Right atrium auricular region (tissue), 2 donors: ENCODE results near the gene SCYL2. TPM values are rescaled to one million over a fixed set of nuclear protein-coding genes. Genes with fewer than 3 reads are reported as not detected.
"Not testable (repeated sequence)": the region's sequence is repeated elsewhere in the genome, so short reads cannot be mapped to it uniquely, and the experiment has no call there.

Experiments used
- DNase-seq: peaks from one replicate; pipeline ENCODE4 v3.0.0-alpha.2; 2019; ENCODE audit warnings: low spot score
- H3K27ac ChIP-seq, 2 donors: fragments of 200-600 bp; sonication (generic); 1 replicate in 1 of 2; 2 replicates in 1 of 2; pipeline ENCODE4 v1.5.1; 2016 to 2019
- H3K27me3 ChIP-seq, 2 donors: fragments of 200-600 bp; sonication (generic); one replicate each; pipeline versions ENCODE4 v1.5.1 to v1.6.0; 2017 to 2019
- H3K36me3 ChIP-seq: fragments of 200-600 bp; sonication (generic); one replicate; pipeline ENCODE4 v1.5.1; 2016
- H3K4me1 ChIP-seq, 2 donors: fragments of 200-600 bp; sonication (generic); one replicate each; pipeline versions ENCODE4 v1.5.1 to v1.6.0; 2017 to 2019
- H3K4me3 ChIP-seq, 2 donors: fragments of 200-600 bp; sonication (generic); 1 replicate in 1 of 2; 2 replicates in 1 of 2; pipeline ENCODE4 v1.5.1; 2017 to 2019; ENCODE audit warnings: mild to moderate bottlenecking in 1 of 2, moderate library complexity in 1 of 2
- H3K9me3 ChIP-seq, 2 donors: fragments of 200-600 bp; sonication (generic); one replicate each; pipeline ENCODE4 v1.5.1; 2019
- CTCF ChIP-seq, 2 donors: fragments of 200-600 bp; sonication (generic); IDR thresholded peaks; one replicate each; pipeline ENCODE4 v1.5.1; 2019; ENCODE audit warnings: antibody characterized with exemption in 2 of 2
- total RNA-seq, 2 donors: library from RNA; depleted of rRNA; stranded (reverse); fragments of >200 nt; gene quantifications; one replicate each; pipeline ENCODE4 v1.1.0, GENCODE V29; 2016

SCYL2 gene
- total RNA-seq, 2 donors from 2014 or later, result 21.1 to 36.9 TPM

DNA sequence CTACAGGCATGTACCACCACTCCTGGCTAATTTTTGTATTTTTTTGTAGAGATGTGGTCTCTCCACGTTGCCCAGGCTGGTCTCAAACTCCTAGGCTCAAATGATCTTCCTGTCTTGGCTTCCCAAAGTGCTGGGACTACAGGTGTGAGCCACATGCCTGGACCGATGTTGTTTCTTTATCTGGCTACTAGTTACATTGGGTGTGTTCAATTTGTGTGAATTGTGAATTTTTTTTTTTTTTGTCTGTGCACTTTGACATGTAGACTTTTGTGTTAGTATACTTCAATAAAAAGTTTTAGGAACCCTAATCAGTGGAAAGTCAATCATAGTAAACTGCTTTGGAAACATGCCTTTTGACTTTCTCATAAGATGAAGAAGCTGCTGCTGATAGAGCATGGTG lies 65.9 kb downstream of the SCYL2 start:
- DNase-seq, result no peak
- Histone ChIP-seq H3K9me3 (no peaks in the 10 kb centered on the region), H3K27ac (no peak overlapping the region), H3K36me3 (peaks cover 58% of the 10 kb centered on the region), H3K4me1 (no peaks in the 10 kb centered on the region), H3K4me3 (no peak overlapping the region), H3K27me3 (no peaks in the 10 kb centered on the region)
- TF ChIP-seq CTCF (IDR thresholded peaks at IDR 0.05), result no peak

GRCh38 chr12:100337299-100337698 lies 70.3 kb downstream of the SCYL2 start:
- Histone ChIP-seq H3K4me3 (no peak overlapping the region), H3K9me3 (no peaks in the 10 kb centered on the region), H3K27me3 (no peaks in the 10 kb centered on the region), H3K36me3 (peaks cover 60% of the 10 kb centered on the region), H3K4me1 (no peaks in the 10 kb centered on the region), H3K27ac (no peak overlapping the region)
- no peak for TF ChIP-seq CTCF (IDR thresholded peaks at IDR 0.05)
- DNase-seq, result no peak

GRCh38 chr12:100337727-100338126 lies 70.8 kb downstream of the SCYL2 start:
- no peaks in the 10 kb centered on the region for H3K9me3 ChIP-seq
- no peak for DNase-seq
- no peaks in the 10 kb centered on the region for H3K4me1 ChIP-seq
- H3K36me3 ChIP-seq, result peaks cover 57% of the 10 kb centered on the region
- H3K27me3 ChIP-seq, result no peaks in the 10 kb centered on the region
- no peak for TF ChIP-seq CTCF (IDR thresholded peaks at IDR 0.05)
- no peak overlapping the region for H3K27ac ChIP-seq
- H3K4me3 ChIP-seq, result no peak overlapping the region

DNA sequence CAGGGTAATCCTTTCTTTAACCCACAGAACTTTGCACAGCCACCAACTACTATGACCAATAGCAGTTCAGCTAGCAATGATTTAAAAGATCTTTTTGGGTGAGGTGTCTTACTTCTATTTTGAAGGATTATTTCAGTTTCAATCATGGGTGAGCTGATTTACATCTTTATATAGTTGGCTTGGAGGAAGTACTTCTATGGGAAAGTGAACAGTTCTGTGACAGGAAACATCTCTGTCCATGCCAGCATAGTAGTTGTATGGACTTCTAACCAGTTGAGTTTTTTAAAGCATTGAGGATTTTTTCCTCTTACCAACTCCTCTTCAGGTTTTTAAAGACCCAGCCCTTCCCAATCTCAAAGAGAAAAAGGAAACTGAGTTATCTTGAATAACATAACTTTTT lies 72.1 kb downstream of the SCYL2 start:
- no peak overlapping the region for H3K27ac ChIP-seq
- TF ChIP-seq CTCF (IDR thresholded peaks at IDR 0.05), result no peak
- H3K4me1 ChIP-seq, result no peaks in the 10 kb centered on the region
- no peak for DNase-seq
- H3K9me3 ChIP-seq, result no peaks in the 10 kb centered on the region
- H3K27me3 ChIP-seq, result no peaks in the 10 kb centered on the region
- H3K36me3 ChIP-seq, result peaks cover 43% of the 10 kb centered on the region
- H3K4me3 ChIP-seq, result no peak overlapping the region

DNA sequence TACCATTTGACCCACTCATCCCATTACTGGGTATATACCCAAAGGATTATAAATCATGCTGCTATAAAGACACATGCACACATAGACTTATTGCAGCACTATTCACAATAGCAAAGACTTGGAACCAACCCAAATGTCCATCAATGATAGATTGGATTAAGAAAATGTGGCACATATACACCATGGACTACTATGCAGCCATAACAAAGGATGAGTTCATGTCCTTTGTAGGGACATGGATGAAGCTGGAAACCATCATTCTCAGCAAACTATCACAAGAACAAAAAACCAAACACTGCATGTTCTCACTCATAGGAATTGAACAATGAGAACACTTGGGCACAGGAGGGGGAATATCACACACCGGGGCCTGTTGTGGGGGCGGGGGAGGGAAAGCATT lies 75.9 kb downstream of the SCYL2 start:
- not testable (repeated sequence) for H3K4me3 ChIP-seq, H3K27ac ChIP-seq, H3K27me3 ChIP-seq, H3K4me1 ChIP-seq, DNase-seq, H3K9me3 ChIP-seq
- H3K36me3 ChIP-seq, result peaks cover 19% of the 10 kb centered on the region

- not testable (repeated sequence) for H3K27ac ChIP-seq, H3K4me3 ChIP-seq, H3K36me3 ChIP-seq, H3K27me3 ChIP-seq, H3K4me1 ChIP-seq, H3K9me3 ChIP-seq, DNase-seq
Measured at GRCh38 chr12:100344351-100344750, 77.4 kb downstream of the SCYL2 start.

DNA sequence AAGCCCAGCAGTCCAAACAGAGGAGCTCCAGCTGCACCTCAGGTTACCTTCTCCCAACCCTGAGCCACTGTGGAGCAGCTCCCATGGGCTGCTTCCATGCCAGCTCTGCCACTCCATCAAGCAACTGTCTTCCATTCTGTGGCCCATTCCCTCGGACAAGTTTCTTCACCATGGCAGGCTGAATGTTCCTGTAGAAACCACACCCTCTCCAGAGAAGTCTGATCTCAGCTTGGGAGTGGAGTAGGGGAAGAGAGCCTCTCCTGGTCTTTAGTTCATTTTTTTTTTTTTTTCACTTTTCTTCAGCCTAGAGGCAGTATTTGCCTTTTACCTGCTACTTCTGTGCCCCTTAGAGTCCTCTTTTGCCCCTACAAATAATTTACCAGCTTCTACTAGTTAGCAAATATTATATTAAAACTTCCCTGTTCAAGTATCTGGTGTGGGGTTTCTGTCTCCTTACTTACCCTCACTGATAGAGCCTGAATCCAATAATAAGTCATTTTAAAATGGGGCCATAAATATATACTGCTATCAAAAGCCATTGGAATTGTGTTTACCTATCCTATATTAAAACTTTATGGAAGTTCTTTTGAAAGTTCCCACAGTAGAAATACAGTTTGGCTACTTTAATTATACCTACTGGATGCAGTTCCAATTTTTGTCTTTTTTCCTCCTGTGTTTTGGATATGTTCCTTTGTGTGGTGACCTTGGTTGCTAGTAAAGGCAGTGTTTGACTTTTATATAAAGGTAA lies 78.2 kb downstream of the SCYL2 start:
- Histone ChIP-seq H3K4me3 (no peak overlapping the region), H3K9me3 (no peaks in the 10 kb centered on the region), H3K27me3 (no peaks in the 10 kb centered on the region), H3K36me3 (no peaks in the 10 kb centered on the region), H3K4me1 (no peaks in the 10 kb centered on the region), H3K27ac (no peak overlapping the region)
- TF ChIP-seq CTCF (IDR thresholded peaks at IDR 0.05), result no peak
- no peak for DNase-seq
